ENCODE measurements around the gene BBS7. TPM values are rescaled to one million over a fixed set of nuclear protein-coding genes. Genes with fewer than 3 reads are reported as not detected.
A peak's percentile ranks its signal among the peaks of the same experiment; 100 is the strongest.

The BBS7 gene
- polyA plus RNA-seq, 6 donors from 2014 or later: 2.0 to 9.5 (median 5.1) TPM

DNA sequence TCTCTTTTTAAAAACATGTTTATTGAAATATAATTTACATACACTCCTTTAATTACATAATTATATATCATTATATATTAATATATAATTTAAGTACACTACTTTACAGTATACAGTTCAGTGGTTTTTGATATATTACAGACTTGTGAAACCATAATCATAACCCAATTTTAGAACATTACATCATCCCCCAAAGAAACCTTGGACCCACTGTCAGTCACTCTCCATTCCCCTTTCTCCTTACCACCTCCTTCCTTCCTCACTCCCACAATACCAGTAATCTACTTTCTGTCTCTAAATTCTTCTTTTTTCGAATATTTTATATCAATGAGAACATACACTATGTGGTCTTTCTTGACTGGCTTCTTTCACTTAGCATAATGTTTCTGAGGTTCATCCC, 87.1 kb downstream of the BBS7 start:
- Mint-ChIP-seq H3K4me1 (no peaks in the 10 kb centered on the region), H3K27ac (peak overlapping the region in 1 of 6 donors; percentile 0), H3K4me3 (no peak overlapping the region), H3K9me3 (peaks cover 0 to 15% (median 9%) of the 10 kb centered on the region in 7 donors), H3K36me3 (no peaks in the 10 kb centered on the region), H3K27me3 (peaks cover 54 to 65% (median 60%) of the 10 kb centered on the region in 3 donors)
- ATAC-seq (ENCODE audit: low read depth in 2 of 2): no peak
- DNase-seq: no peak

DNA sequence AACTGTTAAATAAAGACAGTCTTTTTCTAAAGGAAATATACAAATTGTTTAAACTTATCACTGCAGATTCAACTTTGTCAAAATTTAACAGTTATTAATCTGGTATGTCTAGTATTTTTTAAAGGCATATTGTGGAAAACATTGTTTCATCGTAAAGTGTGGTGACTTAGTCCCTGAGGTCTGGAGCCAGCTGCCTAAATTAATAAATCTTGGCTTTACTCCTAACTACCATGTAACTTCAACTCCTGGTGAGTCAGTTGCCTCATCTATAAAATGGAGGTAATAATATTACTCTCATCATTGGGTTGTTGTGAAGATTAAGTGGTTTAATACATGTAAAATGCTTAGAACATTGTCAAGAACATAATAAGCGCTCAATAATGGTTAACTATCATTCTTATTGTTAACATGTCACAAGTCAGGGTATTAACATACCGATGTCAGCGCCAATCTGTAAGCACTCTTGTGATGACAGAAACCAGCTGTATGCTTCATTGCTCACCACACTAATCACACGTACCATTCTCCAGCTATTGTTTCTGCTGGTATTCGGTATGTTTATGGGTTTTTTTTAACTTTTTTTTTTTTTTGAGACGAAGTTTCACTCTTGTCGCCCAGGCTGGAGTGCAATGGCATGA, 91.2 kb downstream of the BBS7 start:
- Mint-ChIP-seq H3K36me3 (no peaks in the 10 kb centered on the region), H3K4me1 (no peaks in the 10 kb centered on the region), H3K27ac (no peak overlapping the region), H3K4me3 (no peak overlapping the region), H3K27me3 (peaks cover 28 to 45% (median 40%) of the 10 kb centered on the region in 3 donors), H3K9me3 (peaks cover 0 to 5% (median 4%) of the 10 kb centered on the region in 7 donors)
- DNase-seq (no peak), ATAC-seq (ENCODE audit: low read depth in 2 of 2) (no peak)

DNA sequence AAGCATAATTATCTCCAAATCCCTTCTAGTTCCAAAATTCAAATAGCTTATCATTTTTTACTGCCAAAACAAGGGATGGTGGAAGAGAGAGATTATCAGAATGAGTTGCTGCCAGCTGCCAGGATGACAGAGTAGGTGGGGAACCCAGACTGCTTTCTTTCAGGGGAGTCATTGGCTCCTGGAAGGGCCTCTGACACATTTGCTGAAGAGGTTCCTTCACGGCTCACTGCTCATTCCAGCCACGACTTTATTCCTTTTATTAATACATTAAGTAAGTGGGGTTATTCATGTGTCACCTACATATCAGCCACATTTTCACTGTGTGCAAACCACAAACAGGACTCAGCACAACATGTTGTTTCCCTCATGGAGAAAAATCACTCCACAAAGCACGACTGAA, 92.6 kb downstream of the BBS7 start:
- Mint-ChIP-seq H3K27ac (no peak overlapping the region), H3K4me1 (no peaks in the 10 kb centered on the region), H3K36me3 (no peaks in the 10 kb centered on the region), H3K27me3 (peaks cover 22 to 43% (median 31%) of the 10 kb centered on the region in 3 donors), H3K9me3 (no peaks in the 10 kb centered on the region), H3K4me3 (no peak overlapping the region)
- ATAC-seq (ENCODE audit: low read depth in 2 of 2) (no peak), DNase-seq (no peak)

DNA sequence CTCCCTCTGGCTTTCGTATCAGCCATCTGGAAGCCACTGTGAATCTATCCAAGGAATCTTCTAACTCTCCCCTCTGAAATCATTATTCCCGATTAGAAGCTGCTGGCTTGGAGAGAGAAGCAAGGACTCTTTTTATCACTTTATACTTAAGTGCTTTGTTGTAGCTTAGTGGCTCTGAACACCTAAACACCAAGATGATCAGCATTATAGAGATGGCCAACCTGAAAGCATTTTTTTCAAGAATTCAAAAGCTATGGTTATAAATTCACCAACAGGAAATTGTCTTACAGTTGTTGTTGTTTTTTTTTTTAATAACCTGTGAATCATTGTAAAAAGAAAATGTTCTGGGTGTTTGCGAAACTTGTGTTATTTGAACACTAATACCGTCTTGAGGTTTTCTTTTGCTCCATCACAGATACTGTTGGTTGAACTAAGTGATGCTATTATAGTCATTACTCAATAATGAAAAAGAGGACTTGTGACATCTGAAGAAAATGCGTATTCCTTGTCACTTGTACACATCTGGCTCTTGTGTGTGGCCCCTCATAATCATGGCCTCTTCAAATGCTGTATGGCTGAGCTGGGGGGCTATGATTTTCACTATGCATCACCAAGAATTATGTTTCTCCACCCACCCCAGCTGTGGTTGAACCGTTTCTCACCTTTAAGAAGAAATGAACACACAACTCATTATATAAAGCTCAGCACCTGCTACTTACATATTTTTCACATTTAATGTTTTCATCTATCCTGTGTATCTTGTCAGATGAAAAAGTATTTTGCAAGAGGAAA, 93.5 kb downstream of the BBS7 start:
- Mint-ChIP-seq H3K4me1 (no peaks in the 10 kb centered on the region), H3K27me3 (peaks cover 27 to 48% (median 30%) of the 10 kb centered on the region in 3 donors), H3K4me3 (no peak overlapping the region), H3K36me3 (no peaks in the 10 kb centered on the region), H3K27ac (no peak overlapping the region), H3K9me3 (peaks cover 0 to 2% (median 0%) of the 10 kb centered on the region in 7 donors)
- no peak for DNase-seq
- ATAC-seq (ENCODE audit: low read depth in 2 of 2): no peak

Other genes starting within 250 kb of the BBS7 start
- 100 to 1,000 TPM; 101 to 219 (median 118) TPM for gene ANXA5, start 173.5 kb downstream of the BBS7 start, polyA plus RNA-seq (ENCODE audit: low read depth in 6 of 6)
- not detected for gene SMIM43, start 105.3 kb downstream of the BBS7 start, polyA plus RNA-seq (ENCODE audit: low read depth in 6 of 6)
- gene EXOSC9, start 69.2 kb downstream of the BBS7 start, polyA plus RNA-seq (ENCODE audit: low read depth in 6 of 6): 10 to 100 TPM; 12.0 to 45.3 (median 40.1) TPM
- under 1 TPM in 3 of 6 donors, not detected in 3; 0.08 to 0.31 (median 0.13) TPM for gene CCNA2, start 46.6 kb downstream of the BBS7 start, polyA plus RNA-seq (ENCODE audit: low read depth in 6 of 6)
- gene TRPC3, start 81.6 kb upstream of the BBS7 start, polyA plus RNA-seq (ENCODE audit: low read depth in 6 of 6): not detected